ENCODE results near the gene PLCG1. TPM values are rescaled to one million over a fixed set of nuclear protein-coding genes. Genes with fewer than 3 reads are reported as not detected.

Gene PLCG1
- total RNA-seq, 1 donor from 2014 or later: 134 TPM

DNA sequence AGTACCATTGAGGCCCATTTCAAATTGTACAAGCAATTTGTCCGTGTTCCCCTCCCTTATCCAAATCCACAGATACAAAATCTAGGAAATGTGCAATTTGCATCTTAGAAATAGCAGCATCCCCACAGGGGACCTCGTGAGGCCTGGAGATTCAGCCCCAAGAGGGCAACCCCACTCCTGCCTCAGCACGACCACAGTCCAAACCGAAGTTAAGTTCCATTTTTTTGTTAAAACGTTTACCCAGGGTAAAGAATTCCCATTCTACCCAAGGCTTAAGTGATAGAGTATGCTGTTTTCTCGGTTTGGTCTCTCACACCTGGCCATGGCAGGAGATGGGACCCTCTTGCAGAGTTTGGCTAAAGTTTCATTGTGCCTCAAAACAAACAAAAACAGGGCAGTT is 41.2 kb downstream of the PLCG1 start:
- no peak for DNase-seq (ENCODE audit: low read depth)

- DNase-seq (ENCODE audit: low read depth): peak; percentile 26
Observed at GRCh38 chr20:41178904-41179432, 41.6 kb downstream of the PLCG1 start.

DNA sequence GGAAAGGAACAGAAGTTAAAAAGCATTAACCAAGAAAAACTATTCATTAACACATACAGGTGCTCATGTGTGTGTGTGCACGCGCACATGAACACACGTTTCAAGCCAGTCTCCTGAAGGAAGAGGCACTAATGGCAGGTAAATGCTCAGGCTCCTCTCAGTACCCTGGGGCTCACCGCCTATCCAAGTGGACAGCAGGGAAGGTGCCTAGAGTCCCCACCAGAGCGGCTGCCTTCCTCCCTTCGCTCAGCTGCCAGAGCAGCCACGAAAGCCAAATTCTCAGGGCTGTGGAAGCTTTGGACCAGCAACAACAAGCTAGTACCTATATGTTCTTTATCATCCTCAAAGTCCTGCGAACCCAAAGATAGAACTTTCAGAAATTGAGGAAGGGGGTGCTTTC is 42.6 kb downstream of the PLCG1 start:
- DNase-seq (ENCODE audit: low read depth): no peak

DNA sequence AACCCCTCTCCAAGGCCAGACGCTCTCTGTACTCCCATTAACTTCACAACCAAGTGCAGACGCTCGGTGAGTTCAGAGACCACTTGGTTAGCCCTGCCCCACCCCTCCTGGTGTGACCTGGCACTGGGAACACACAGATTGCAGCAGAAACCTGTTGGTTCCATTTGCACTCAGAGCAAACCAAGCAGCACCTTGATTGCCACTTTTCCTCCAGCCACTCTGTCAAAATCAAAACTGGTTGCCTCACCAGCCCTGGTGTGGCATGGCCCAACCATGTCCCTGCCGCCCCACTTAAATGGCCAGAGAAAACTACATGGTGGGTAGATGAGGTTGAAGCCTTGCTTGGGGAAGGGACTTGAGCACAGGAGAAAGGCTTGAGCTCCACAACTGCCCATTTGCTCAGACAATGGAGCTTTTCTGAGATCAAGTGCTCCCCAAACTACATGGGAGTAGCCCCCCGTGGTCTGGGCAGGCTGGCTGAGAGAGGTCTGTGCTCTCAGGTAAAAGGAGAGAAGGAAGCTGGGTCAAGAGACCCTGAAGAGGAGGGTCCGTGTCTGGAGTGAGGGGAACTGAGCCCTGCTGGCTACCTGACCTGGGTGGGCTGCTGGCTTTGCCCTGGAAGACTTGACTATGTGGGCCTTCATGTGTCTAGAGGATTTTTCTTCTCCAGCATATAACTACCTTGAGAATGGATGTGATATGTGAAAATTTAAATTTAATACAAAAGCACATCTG is 43.4 kb downstream of the PLCG1 start:
- DNase-seq (ENCODE audit: low read depth): no peak

- DNase-seq (ENCODE audit: low read depth): no peak
Observed at GRCh38 chr20:41181567-41181966, 44.2 kb downstream of the PLCG1 start.

DNA sequence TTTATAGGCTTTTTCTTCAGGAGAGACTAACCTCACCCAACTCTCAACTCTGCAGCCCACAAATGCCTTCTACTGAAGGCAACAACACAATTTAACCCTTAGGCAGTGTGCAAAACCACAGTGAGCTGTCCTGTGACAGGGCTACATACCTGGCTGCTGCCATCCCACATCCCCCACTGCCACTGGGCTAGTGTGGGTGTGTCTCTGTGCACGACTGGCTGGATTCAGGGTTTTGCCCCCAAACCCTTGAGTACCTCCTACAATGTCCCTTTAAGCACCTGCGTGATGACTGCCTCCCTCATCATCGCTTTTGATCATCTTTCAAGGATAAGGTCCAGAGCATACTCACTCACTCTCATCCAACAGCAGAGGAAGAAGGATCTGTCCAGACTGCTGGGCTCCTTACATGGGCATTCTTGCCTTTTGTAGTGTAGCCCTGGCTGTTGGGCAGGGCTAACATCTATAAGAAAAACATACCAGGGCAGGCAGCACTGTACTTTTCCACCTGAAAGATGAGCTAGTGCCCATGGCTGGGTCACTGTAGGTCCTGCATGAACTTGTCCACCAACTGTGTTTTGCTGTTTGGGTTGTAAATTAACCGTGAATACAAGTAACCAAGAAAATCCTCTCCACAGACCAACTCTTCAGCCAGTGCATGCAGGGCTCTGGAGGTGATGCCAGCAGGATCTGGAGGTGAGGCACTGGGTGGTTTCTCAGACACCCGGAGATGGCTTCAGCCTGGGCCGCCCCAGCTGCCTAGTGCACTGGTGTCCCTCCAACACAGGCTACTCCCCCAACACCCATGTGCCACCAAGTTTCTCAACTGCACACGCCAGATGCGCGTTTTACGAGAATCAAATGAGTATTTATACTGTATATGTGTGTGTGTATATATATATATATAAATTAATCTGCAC is 45.2 kb downstream of the PLCG1 start:
- peak; percentile 28 for DNase-seq (ENCODE audit: low read depth)

- DNase-seq (ENCODE audit: low read depth): no peak
Observed at GRCh38 chr20:41183391-41183790, 46.0 kb downstream of the PLCG1 start.

GRCh38 chr20:41183831-41184230 is 46.5 kb downstream of the PLCG1 start:
- DNase-seq (ENCODE audit: low read depth): no peak

DNA sequence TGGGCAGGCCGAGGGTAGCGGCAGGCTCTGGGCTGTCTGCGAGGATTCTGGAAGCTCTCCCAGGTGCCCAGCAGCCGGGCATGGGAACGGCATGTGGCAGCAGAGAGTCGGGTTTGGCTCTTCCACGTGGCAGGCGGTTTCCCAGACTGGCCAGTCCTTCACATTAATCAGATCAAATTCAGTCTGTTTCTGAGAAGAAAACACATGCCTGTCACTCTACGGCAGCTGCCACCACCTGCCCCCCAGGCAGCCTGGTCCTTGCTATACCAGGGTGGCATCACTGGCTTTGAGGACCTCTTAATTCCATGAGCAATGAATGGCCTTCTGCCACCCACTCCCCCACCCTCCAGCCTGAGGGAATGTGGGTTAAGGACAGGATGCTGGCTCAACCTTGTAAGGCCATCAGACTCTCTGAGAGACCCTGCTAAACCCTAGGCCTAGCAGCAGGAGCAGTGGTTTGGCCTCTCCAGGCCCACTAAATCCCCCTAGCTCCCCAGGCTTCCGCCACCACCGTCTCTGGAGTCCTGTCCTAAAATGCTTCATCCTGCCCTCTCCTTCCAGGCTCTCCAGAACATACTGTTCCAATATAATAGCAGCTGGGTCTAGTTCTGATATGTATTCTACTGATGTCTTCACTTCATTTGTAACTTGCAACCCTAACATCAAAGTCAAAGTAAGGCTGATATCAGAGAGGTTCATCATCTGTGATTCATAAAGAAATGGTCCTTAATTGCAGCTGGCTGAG is 47.8 kb downstream of the PLCG1 start:
- DNase-seq (ENCODE audit: low read depth): no peak

DNA sequence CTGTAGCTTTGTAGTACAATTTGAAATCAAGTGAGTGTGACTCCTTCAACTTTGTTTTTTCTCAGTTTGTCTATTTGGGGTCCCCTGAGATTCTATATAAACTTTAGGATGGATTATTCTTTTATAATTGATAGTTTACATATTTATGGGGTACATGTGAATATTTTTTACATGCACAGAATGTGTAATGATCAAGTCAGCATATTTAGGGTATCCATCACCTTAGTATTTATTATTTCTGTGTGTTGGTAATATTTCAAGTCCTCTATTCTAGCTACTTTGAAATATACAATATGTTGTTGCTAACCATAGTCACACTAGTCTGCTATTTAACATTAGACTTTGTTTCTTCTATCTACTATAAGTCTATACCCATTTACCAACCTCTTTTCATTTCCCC is 50.3 kb downstream of the PLCG1 start:
- no peak for DNase-seq (ENCODE audit: low read depth)

- no peak for DNase-seq (ENCODE audit: low read depth)
Observed at GRCh38 chr20:41191562-41192500, 54.5 kb downstream of the PLCG1 start.

DNA sequence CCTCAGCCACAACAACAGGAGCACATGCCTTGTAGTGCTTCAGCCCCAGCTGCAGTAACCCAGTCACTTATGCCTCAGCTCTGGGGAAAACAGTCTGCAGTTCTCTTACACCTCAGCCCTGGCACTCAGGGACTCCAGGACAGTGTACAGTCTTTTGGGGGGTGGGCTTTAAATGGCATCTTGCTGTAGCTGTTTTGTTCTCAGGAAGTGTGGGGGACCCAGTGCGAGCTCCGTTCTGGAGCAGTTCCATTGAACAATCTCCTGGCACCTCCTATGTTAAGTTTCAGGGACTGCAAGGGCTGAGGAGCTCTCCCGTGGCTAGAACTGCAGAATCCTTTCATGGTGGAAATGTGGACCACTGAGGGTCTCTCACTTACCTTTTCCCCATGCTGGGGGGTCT is 55.2 kb downstream of the PLCG1 start:
- DNase-seq (ENCODE audit: low read depth): no peak

- DNase-seq (ENCODE audit: low read depth): no peak
Observed at GRCh38 chr20:41196653-41197225, 59.4 kb downstream of the PLCG1 start.

- DNase-seq (ENCODE audit: low read depth): no peak
Observed at GRCh38 chr20:41198443-41198842, 61.1 kb downstream of the PLCG1 start.

DNA sequence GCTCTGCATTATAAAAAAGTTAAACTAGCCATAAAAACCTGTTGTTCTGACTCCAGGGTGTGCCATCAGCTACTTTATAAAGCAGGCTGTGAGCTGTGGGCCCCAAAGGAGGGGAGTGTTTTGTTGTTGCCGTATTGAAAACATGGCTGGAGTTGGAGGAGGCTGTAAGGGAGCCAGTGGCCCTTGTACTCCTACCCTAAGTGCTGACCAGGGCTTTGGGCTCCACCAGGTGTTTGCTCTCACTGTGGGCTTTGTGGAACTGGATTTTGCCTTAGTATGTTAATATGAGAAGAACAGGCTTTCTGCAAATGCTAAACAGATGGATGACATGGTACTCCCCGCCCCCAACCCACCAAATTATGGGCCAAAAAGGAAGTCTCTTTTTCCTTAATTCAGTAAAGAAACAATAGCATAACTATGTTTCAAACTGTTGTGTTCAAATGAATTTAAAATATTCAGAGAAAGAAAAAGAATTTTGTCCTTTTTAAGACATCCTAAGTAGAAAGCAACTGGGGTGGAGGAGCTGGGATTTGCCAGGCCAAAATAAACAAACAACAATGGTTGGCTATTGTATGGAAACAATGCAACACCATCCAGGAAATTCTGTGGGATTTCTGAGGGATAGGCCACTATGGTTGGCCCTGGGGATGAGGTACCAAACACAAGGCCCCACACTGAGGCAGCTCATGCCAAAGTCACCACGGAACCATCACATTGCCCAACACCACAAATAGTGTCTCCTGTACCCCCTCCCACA is 63.3 kb downstream of the PLCG1 start:
- DNase-seq (ENCODE audit: low read depth): no peak

GRCh38 chr20:41201760-41202159 is 64.4 kb downstream of the PLCG1 start:
- no peak for DNase-seq (ENCODE audit: low read depth)

DNA sequence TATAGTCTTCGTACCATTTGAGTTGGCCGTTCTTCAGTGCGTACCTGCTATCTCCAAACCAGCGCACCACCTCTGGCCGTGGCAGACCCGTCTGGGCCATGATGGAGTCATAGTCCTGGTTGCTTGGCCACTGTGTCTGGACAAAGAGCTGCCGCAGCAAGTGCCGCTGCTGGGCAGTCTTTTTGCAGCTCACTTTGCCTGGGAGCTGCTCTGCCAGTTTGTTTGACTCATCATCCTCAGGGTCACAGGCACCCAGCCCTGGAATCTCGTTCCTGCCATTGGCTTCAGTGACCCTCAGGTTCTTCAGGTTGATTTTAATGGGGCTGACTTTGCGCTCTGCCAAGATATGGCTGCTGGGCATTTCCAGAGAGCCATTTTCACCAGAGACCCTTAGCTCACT is 65.1 kb downstream of the PLCG1 start:
- no peak for DNase-seq (ENCODE audit: low read depth)

- no peak for DNase-seq (ENCODE audit: low read depth)
Observed at GRCh38 chr20:41203660-41204059, 66.3 kb downstream of the PLCG1 start.

DNA sequence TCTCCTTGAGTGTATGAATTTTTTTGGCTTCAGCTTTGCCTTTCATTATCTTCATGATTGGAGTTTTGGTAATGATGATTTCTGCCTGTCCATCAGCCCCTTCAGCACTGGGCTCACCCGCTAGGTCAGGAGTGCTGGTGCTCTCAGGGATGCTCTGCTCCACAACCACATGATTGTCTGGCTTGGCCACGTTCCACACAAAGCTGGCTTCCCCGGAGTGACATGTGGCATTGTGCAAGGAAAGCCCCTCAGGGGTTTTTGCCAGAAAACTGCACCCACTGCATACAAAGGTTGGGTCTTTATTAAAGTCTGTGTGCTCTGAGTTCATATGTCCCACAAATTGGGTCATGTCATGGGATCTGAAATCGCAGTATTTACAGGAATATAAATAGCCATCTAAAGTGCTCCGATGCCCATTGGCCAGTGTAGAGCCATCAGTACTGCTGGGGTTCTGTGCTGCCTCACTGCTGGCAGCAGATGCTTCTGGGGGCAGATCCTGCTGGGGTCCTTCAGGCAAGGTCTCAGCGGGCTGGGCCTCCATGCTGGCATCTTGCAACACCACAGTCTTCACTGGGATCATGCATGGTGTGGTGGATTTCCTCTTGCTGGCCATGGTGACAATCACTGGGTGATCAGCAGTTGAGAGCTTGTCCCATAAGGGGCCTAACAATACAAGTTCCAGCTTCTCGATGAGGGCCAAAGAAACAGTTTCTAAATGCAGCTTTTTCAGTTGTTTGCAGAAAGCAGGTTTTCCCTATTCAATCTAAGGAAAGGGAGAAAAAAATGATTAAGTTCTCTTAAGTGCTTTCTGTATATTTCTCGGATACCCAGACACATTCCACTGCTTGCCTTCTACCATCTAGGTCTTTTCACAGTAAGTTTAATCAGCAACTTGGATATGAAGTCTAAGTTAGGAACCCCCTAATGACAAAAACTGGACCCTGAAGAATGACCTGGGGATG is 67.2 kb downstream of the PLCG1 start:
- no peak for DNase-seq (ENCODE audit: low read depth)

All from renal cortical epithelial cell (primary cell).